ENCODE results near the gene ABLIM3. TPM values are rescaled to one million over a fixed set of nuclear protein-coding genes. Genes with fewer than 3 reads are reported as not detected.

Gene ABLIM3
- total RNA-seq, 4 donors from 2014 or later: 10.5 to 30.4 (median 22.3) TPM

DNA sequence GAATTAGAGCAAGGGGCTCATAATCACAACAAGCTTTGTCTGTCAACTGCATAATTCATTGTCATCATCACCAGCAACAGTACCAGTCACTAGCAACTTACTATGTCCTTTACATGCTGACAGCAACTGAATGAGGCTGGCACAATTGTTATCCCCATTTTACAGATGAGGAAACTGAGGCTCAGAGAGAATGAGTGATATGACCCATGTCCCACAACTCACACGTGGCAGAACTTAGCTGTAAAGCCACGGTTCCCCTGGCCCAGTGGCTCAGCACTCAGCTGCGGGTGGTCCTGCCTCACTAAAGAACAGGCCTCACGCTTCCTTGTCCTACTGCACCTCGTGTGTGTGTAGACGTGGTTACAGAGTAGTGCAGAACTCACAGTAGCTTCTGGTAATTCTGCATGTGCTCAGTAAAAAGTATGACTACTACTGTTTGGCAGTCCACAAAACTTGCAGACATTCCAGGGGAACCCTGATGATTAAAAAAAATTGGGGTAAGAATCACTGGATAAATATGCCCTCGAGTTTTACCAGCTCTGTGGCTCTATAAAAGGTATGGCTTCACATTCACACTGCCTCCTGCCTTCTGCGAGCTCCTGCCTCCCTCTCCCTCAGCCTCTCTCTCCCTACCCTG lies 160.6 kb downstream of the ABLIM3 start:
- TF ChIP-seq POLR2A (IDR thresholded peaks at IDR 0.05): no peak
- TF ChIP-seq CTCF (IDR thresholded peaks at IDR 0.05): no peak
- H3K27me3 ChIP-seq: no peaks in the 10 kb centered on the region
- H3K36me3 ChIP-seq: no peaks in the 10 kb centered on the region
- H3K9me3 ChIP-seq: no peaks in the 10 kb centered on the region
- H3K4me1 ChIP-seq: no peaks in the 10 kb centered on the region
- intact Hi-C loops (cut with DNase I): no loop called here
- WGBS, 2 donors: 78 to 87% methylated on average over 8 of the region's 8 CpGs
- no peak overlapping the region for H3K27ac ChIP-seq
- DNase-seq: no peak
- no peak overlapping the region for H3K4me3 ChIP-seq (replicated peaks in 1 of 3)

DNA sequence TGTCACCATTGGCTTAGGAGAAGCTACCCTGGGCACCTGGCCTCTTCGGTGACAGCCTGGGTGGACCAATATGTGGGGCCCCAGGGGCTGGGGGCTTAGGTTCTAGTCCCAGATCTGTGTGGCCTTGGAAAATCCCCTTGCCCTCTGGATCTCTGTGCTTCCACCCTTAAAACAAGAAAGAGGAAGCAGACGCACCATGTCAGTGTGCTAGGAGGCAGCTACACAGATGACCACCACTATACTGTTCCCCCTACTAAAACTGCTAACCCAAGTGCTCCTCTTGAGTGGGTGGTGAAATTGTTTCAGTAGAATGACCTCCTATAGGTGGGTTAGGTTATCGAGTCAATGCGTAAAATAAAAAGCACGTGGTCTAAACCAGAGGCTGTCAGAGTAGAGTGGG lies 161.3 kb downstream of the ABLIM3 start:
- no peak overlapping the region for H3K4me3 ChIP-seq (replicated peaks in 1 of 3)
- H3K36me3 ChIP-seq: no peaks in the 10 kb centered on the region
- no peak for DNase-seq
- no peaks in the 10 kb centered on the region for H3K9me3 ChIP-seq
- intact Hi-C loops (cut with DNase I): no loop called here
- WGBS, 2 donors: 85 to 90% methylated on average over 4 of the region's 5 CpGs
- H3K27ac ChIP-seq: no peak overlapping the region
- H3K4me1 ChIP-seq: no peaks in the 10 kb centered on the region
- no peaks in the 10 kb centered on the region for H3K27me3 ChIP-seq
- TF ChIP-seq CTCF (IDR thresholded peaks at IDR 0.05) (no peak), POLR2A (IDR thresholded peaks at IDR 0.05) (no peak)

- WGBS, 2 donors: 81 to 82% methylated on average over 4 of the region's 4 CpGs
- Histone ChIP-seq H3K4me1 (no peaks in the 10 kb centered on the region), H3K27ac (no peak overlapping the region), H3K36me3 (no peaks in the 10 kb centered on the region), H3K27me3 (no peaks in the 10 kb centered on the region), H3K4me3 (replicated peaks in 1 of 3) (no peak overlapping the region), H3K9me3 (no peaks in the 10 kb centered on the region)
- no peak for DNase-seq
- TF ChIP-seq CTCF (IDR thresholded peaks at IDR 0.05) (no peak), POLR2A (IDR thresholded peaks at IDR 0.05) (no peak)
- intact Hi-C loops (cut with DNase I): no loop called here
Measured at GRCh38 chr5:149303210-149303609, 161.9 kb downstream of the ABLIM3 start.

- DNase-seq: no peak
- intact Hi-C loops (cut with DNase I): no loop called here
- 70 to 83% methylated on average over 10 to 11 of the region's 11 CpGs for WGBS, 2 donors
Measured at GRCh38 chr5:149304195-149305078, 163.1 kb downstream of the ABLIM3 start.

More at GRCh38 chr5:149304195-149305078, 163.1 kb downstream of the ABLIM3 start:
- TF ChIP-seq POLR2A (IDR thresholded peaks at IDR 0.05): no peak
- no peak for TF ChIP-seq CTCF (IDR thresholded peaks at IDR 0.05)
- H3K27ac ChIP-seq: peak overlapping the region in 1 of 3 donors; percentile 17
- no peak overlapping the region for H3K4me3 ChIP-seq (replicated peaks in 1 of 3)
- no peaks in the 10 kb centered on the region for H3K9me3 ChIP-seq
- H3K36me3 ChIP-seq: no peaks in the 10 kb centered on the region
- H3K27me3 ChIP-seq: no peaks in the 10 kb centered on the region
- H3K4me1 ChIP-seq: no peaks in the 10 kb centered on the region

Measured in thyroid gland (tissue), 4 donors.